ENCODE measurements around the gene SLC6A5.

SLC6A5 gene

DNA sequence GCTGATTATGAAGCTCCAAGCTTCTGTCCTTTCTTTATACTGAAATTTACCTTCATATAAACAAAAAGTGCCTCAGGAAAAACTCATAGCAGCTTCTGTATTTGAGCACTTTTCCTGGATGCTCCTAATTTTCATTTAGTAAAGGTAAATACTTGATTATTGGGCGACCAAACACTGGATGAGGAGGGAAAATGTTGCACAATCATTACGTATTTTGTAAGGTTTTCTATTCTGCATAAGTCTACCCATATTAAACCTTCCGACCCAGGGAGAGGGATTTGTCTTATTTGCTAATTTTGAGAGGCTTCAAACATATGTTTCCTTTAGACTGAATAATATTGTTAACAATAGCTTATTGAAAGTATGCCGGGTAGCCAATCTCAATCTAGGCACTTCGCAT is 4.3 kb upstream of the SLC6A5 start:
- no peak for DNase-seq (ENCODE audit: low read depth)
- no peak overlapping the region for H3K4me3 ChIP-seq (ENCODE audit: low read depth, low read length)
- TF ChIP-seq MAX (IDR thresholded peaks at IDR 0.05; ENCODE audit: low read depth, low read length) (no peak), CTCF (IDR thresholded peaks at IDR 0.05; ENCODE audit: low read depth, low read length) (no peak), MYC (IDR thresholded peaks at IDR 0.05; ENCODE audit: low read depth, low read length) (no peak), POLR2A (IDR thresholded peaks at IDR 0.05; ENCODE audit: extremely low read depth, insufficient read length) (no peak)

DNA sequence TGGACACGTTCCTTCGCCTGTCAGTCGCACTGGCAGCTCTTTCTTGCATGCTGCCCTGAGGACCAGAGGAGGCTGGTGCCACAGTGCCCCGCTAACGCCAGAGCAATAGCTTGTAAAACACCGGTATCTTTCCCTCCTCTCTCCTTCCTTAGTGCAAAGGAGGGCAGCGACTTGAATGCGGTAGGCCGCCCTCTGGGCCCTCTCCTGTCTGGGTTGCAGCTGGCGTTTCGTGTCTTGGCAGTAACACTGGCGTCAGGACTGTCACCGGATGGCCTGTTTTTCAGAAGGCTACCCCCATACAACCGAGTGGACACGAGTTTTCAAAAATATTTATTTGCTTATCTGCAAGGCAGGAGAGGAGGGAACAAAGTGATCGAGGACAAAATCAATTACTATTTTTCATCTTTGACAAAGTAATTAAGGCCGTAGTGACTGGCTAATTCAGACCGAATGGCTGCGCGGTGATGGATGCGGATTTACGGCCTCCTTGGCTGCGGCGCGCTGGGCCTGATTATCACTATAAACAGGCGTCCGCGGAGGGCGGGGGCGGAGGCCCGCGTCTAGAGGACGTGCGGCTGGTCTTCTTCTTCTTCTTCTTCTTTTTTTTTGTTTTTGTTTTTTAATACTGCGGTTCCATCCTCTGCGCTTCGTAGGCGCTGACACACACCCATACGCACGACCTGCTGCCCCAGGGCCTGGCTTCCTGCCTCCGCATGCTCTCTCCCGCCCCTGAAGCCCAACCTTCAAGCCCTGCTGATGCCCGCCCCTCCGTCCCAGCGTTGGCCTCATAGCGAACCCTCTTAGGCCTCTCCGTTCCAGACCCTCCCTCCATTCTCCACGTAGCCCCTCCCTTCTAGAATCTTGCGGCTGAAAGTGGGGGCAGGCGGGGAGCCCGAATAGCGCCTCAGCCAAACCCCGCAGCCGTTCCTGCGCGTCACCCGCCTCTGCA is 2.9 kb upstream of the SLC6A5 start:
- TF ChIP-seq MAX (IDR thresholded peaks at IDR 0.05; ENCODE audit: low read depth, low read length) (no peak), MYC (IDR thresholded peaks at IDR 0.05; ENCODE audit: low read depth, low read length) (no peak), POLR2A (IDR thresholded peaks at IDR 0.05; ENCODE audit: extremely low read depth, insufficient read length) (no peak), CTCF (IDR thresholded peaks at IDR 0.05; ENCODE audit: low read depth, low read length) (no peak)
- no peak overlapping the region for H3K4me3 ChIP-seq (ENCODE audit: low read depth, low read length)
- no peak for DNase-seq (ENCODE audit: low read depth)

- DNase-seq (ENCODE audit: low read depth), result no peak
- TF ChIP-seq MYC (IDR thresholded peaks at IDR 0.05; ENCODE audit: low read depth, low read length) (no peak), MAX (IDR thresholded peaks at IDR 0.05; ENCODE audit: low read depth, low read length) (no peak), POLR2A (IDR thresholded peaks at IDR 0.05; ENCODE audit: extremely low read depth, insufficient read length) (no peak), CTCF (IDR thresholded peaks at IDR 0.05; ENCODE audit: low read depth, low read length) (no peak)
- H3K4me3 ChIP-seq (ENCODE audit: low read depth, low read length), result no peak overlapping the region
These were observed 2.2 kb upstream of the SLC6A5 start for GRCh38 chr11:20597154-20597679.

- TF ChIP-seq MAX (IDR thresholded peaks at IDR 0.05; ENCODE audit: low read depth, low read length), result no peak
- TF ChIP-seq MYC (IDR thresholded peaks at IDR 0.05; ENCODE audit: low read depth, low read length), result no peak
- TF ChIP-seq POLR2A (IDR thresholded peaks at IDR 0.05; ENCODE audit: extremely low read depth, insufficient read length), result no peak
- TF ChIP-seq CTCF (IDR thresholded peaks at IDR 0.05; ENCODE audit: low read depth, low read length), result no peak
- no peak overlapping the region for H3K4me3 ChIP-seq (ENCODE audit: low read depth, low read length)
- DNase-seq (ENCODE audit: low read depth), result no peak
These were observed 1.5 kb upstream of the SLC6A5 start for GRCh38 chr11:20597680-20598484.

- TF ChIP-seq MAX (IDR thresholded peaks at IDR 0.05; ENCODE audit: low read depth, low read length), result no peak
- TF ChIP-seq POLR2A (IDR thresholded peaks at IDR 0.05; ENCODE audit: extremely low read depth, insufficient read length), result no peak
- no peak for TF ChIP-seq CTCF (IDR thresholded peaks at IDR 0.05; ENCODE audit: low read depth, low read length)
- no peak for TF ChIP-seq MYC (IDR thresholded peaks at IDR 0.05; ENCODE audit: low read depth, low read length)
These were observed 916 bp upstream of the SLC6A5 start for GRCh38 chr11:20598492-20598891.

More at GRCh38 chr11:20598492-20598891, 916 bp upstream of the SLC6A5 start:
- no peak overlapping the region for H3K4me3 ChIP-seq (ENCODE audit: low read depth, low read length)
- no peak for DNase-seq (ENCODE audit: low read depth)

Data from NB4 (cell line).